ENCODE results near the gene OSBPL2. TPM values are rescaled to one million over a fixed set of nuclear protein-coding genes. Genes with fewer than 3 reads are reported as not detected.

OSBPL2 gene
- total RNA-seq, 4 donors from 2014 or later: 36.6 to 57.3 (median 46.7) TPM

DNA sequence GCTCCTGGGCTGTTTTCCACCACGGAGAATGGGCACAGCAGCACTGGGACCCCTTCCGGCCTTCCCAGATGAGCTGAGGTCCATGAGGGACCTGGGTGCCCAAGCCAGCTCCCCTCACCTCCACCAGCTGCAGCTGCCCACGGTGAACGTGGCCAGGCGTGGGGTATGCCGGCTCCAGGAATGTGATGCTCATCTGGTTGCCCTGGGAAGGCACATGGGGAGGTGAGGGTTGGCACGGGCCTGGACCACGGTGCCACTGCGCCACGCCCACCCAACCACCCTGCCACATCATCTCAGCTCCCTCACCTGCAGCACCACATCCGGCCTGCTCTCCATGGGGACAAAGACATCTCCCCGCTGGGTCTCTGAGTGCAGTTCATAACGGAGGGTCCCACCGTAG is 88.2 kb downstream of the OSBPL2 start:
- H3K4me1 ChIP-seq: peaks cover 0 to 8% (median 0%) of the 10 kb centered on the region in 3 donors
- H3K4me3 ChIP-seq: no peak overlapping the region
- TF ChIP-seq, protein P1, sequence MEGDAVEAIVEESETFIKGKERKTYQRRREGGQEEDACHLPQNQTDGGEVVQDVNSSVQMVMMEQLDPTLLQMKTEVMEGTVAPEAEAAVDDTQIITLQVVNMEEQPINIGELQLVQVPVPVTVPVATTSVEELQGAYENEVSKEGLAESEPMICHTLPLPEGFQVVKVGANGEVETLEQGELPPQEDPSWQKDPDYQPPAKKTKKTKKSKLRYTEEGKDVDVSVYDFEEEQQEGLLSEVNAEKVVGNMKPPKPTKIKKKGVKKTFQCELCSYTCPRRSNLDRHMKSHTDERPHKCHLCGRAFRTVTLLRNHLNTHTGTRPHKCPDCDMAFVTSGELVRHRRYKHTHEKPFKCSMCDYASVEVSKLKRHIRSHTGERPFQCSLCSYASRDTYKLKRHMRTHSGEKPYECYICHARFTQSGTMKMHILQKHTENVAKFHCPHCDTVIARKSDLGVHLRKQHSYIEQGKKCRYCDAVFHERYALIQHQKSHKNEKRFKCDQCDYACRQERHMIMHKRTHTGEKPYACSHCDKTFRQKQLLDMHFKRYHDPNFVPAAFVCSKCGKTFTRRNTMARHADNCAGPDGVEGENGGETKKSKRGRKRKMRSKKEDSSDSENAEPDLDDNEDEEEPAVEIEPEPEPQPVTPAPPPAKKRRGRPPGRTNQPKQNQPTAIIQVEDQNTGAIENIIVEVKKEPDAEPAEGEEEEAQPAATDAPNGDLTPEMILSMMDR (IDR thresholded peaks at IDR 0.05): no peak
- TF ChIP-seq POLR2AphosphoS5 (IDR thresholded peaks at IDR 0.05) (no peak), POLR2A (IDR thresholded peaks at IDR 0.05) (no peak), EP300 (IDR thresholded peaks at IDR 0.05) (no peak)
- WGBS, 2 donors (ENCODE audit: low coverage in 1 of 2): 83% methylated on average over 2 of the region's 14 CpGs; no CpG with 5 or more reads in 1 of the 2 donors
- peaks cover 0 to 100% of the 10 kb centered on the region in 2 donors for H3K36me3 ChIP-seq
- no peak overlapping the region for H3K27ac ChIP-seq
- H3K27me3 ChIP-seq: no peaks in the 10 kb centered on the region
- no peak for ATAC-seq
- no peaks in the 10 kb centered on the region for H3K9me3 ChIP-seq

DNA sequence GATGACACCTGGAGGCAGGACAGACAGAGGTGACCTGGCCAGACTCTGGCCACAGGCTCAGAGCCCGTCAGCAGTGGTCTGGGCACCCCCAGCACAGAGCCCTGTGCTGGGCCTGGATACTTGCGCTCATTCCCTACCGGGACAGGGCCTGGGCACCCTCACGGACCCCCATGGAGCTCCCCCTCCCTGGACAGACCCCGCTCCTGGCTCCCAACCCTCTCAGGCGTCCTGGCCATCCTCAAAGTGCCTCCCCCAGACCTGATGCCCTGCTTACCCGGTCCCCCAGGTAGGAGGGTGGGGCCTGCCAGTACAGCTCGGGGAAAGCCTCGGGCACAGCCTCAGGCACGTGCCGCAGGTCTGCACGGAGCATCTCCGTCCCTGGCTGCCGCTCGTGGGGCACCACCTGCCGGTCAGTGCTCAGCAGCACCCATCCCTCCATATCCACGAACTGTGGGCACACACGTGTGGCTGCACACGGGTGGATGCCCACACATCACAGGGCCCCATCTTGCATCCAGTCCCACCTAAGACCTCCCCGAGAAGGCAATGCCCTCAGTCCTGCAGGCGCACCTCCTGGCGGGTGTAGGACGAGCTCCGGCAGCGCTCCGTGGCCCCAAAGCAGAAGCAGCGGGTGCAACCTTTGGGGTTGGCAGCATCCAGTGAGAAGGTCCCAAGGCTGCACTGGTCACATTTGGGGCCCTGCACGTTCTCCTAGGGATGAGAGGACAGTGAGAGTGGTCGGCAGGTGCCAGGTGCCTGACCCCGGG is 88.8 kb downstream of the OSBPL2 start:
- ATAC-seq: no peak
- Histone ChIP-seq H3K36me3 (peaks cover 0 to 100% of the 10 kb centered on the region in 2 donors), H3K27me3 (no peaks in the 10 kb centered on the region), H3K4me1 (peaks cover 0 to 3% (median 0%) of the 10 kb centered on the region in 3 donors), H3K9me3 (no peaks in the 10 kb centered on the region), H3K4me3 (no peak overlapping the region), H3K27ac (no peak overlapping the region)
- WGBS, 2 donors (ENCODE audit: low coverage in 1 of 2): no CpG with 5 or more reads among the region's 30 CpGs
- TF ChIP-seq POLR2AphosphoS5 (IDR thresholded peaks at IDR 0.05): no peak
- TF ChIP-seq, protein P1 (IDR thresholded peaks at IDR 0.05): no peak
- TF ChIP-seq POLR2A (IDR thresholded peaks at IDR 0.05): no peak
- no peak for TF ChIP-seq EP300 (IDR thresholded peaks at IDR 0.05)

DNA sequence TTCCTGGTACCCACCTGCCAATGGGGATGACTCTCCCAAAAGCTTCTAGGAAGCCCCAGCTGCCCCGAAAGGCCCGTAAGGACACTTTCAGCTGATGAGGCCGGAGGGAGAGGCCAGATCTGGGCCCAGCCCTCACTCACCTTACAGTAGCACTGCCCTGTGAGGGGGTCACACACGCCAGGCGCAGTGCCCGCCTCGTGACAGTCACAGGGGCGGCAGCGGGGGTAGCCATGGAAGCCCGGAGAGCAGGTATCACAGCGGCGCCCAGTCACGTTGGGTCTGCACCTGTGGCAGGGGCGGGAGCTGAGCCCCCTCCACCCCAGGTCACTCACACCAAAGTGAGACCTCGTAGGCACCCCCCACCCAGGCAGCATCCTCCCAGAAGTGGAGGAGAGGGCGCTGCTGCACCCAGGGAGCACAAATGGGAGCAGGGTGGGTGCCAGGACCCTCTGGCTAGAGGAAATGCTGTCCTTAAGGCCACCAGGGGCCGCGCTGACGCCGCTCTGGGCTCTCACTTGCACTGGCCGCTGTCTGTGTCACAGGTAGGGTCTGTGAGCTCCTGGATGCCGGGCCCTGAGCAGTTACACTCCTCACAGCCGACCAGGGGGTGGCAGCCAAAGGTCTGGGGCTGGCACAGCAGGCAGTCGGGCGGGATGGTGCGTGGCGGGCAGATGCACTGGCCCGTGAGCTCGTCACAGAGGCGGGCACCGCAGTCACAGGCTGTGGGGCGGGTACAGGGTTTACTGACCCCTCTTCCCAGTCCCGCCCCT is 89.6 kb downstream of the OSBPL2 start:
- peaks cover 0 to 100% of the 10 kb centered on the region in 2 donors for H3K36me3 ChIP-seq

DNA sequence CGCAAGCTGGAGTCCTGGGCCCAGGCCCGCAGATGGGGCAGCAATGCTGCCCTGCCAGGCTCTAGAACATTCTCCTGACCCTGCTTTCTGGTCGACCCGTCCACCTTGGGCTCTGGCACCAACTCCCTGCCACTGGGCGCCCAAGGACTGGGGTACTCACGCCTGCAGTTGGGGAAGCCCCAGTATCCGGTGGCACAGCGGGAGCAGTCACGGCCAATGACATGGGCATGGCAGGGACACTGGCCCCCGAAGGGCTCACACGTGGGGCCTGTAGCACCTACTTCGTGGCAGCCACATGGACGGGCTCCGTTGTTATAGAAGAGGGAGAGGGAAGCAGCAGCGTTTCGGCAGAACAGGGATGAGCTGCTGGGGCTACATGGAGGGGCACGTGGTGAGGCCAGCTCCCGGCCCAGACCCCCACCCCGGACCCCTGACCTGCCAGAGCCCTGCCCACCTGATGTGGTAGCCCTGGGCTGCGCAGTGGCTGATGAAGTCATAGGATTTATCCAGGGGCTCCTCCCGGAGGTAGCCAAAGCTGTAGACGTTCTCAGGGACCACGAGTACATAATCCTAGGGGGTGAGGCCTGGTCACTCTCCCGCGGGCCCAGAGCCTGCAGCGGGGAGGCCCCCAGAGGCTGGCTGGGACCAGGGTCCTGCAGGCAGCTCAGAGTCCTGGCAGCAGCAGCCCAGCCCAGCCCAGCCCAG is 90.5 kb downstream of the OSBPL2 start:
- H3K27ac ChIP-seq: no peak overlapping the region
- no peaks in the 10 kb centered on the region for H3K4me1 ChIP-seq
- H3K9me3 ChIP-seq: no peaks in the 10 kb centered on the region
- peaks cover 0 to 100% of the 10 kb centered on the region in 2 donors for H3K36me3 ChIP-seq
- no peak overlapping the region for H3K4me3 ChIP-seq
- no peak for ATAC-seq
- WGBS, 2 donors (ENCODE audit: low coverage in 1 of 2): no CpG with 5 or more reads among the region's 26 CpGs
- no peak for TF ChIP-seq EP300 (IDR thresholded peaks at IDR 0.05)
- TF ChIP-seq POLR2A (IDR thresholded peaks at IDR 0.05): no peak
- TF ChIP-seq, protein P1 (IDR thresholded peaks at IDR 0.05): no peak
- TF ChIP-seq POLR2AphosphoS5 (IDR thresholded peaks at IDR 0.05): no peak
- no peaks in the 10 kb centered on the region for H3K27me3 ChIP-seq

More for the DNA sequence above, 89.6 kb downstream of the OSBPL2 start:
- Histone ChIP-seq H3K27ac (no peak overlapping the region), H3K4me1 (no peaks in the 10 kb centered on the region), H3K4me3 (no peak overlapping the region), H3K9me3 (no peaks in the 10 kb centered on the region), H3K27me3 (no peaks in the 10 kb centered on the region)
- no peak for ATAC-seq
- TF ChIP-seq, protein P1 (IDR thresholded peaks at IDR 0.05): no peak
- no peak for TF ChIP-seq EP300 (IDR thresholded peaks at IDR 0.05)
- no peak for TF ChIP-seq POLR2AphosphoS5 (IDR thresholded peaks at IDR 0.05)
- no peak for TF ChIP-seq POLR2A (IDR thresholded peaks at IDR 0.05)
- WGBS, 2 donors (ENCODE audit: low coverage in 1 of 2): 84% methylated on average over 6 of the region's 33 CpGs; no CpG with 5 or more reads in 1 of the 2 donors
